SK-N-SH (cell line): ENCODE measurements around the gene ARHGAP29. TPM values are rescaled to one million over a fixed set of nuclear protein-coding genes. Genes with fewer than 3 reads are reported as not detected.

Experiments
- CTCF ChIA-PET: fragments of 300-600, 350-600 bp; formaldehyde crosslinking; extraction: SDS; loops from one replicate; lab custom pipeline; 2021; lab: Yijun Ruan, JAX
- POLR2A ChIA-PET: fragments of 350-600 bp; sonication (Branson Sonifier 250); formaldehyde crosslinking; extraction: SDS; loops from one replicate; lab custom pipeline; 2020; ENCODE audit warnings: antibody characterized with exemption, inconsistent platforms; lab: Yijun Ruan, JAX
- DNase-seq: peaks from one replicate; pipeline ENCODE4 v3.0.0; 2012
- H2AFZ ChIP-seq: fragments of 200-600 bp; sonication (generic); 2 replicates; pipeline ENCODE4 v1.8.1; 2016; ENCODE audit warnings: antibody characterized with exemption, mild to moderate bottlenecking, low read depth
- H3F3A ChIP-seq: fragments of 200-600 bp; sonication (generic); replicated peaks from 2 replicates; pipeline ENCODE3; 2016; ENCODE audit warnings: antibody characterized with exemption, mild to moderate bottlenecking; ENCODE audit not compliant: insufficient read depth
- H3K27ac ChIP-seq, 2 experiments: fragments of 200-500 bp in 1 of 2; fragments of 200-600 bp in 1 of 2; sonication (Bioruptor generic) in 1 of 2; sonication (generic), shearing (Covaris generic) in 1 of 2; 2 replicates each; pipeline versions ENCODE4 v1.5.1 to v1.6.1; 2014 to 2016; ENCODE audit warnings: low read depth in 2 of 2, inconsistent platforms in 1 of 2, low read length in 1 of 2, mild to moderate bottlenecking in 1 of 2, mixed read lengths in 1 of 2
- H3K27me3 ChIP-seq: fragments of 200-600 bp; sonication (generic), shearing (Covaris generic); 2 replicates; pipeline ENCODE4 v1.6.1; 2016; ENCODE audit warnings: mixed run types; ENCODE audit not compliant: insufficient read depth
- H3K36me3 ChIP-seq, 2 experiments: fragments of 200-500 bp in 1 of 2; fragments of 200-600 bp in 1 of 2; sonication (Bioruptor generic) in 1 of 2; sonication (generic) in 1 of 2; replicated peaks in 1 of 2; 2 replicates each; pipeline versions ENCODE3 to v1.5.1; 2014 to 2016; ENCODE audit warnings: low read length in 1 of 2, mild to moderate bottlenecking in 1 of 2; ENCODE audit not compliant: insufficient read depth in 2 of 2, control insufficient read depth in 1 of 2
- H3K4me1 ChIP-seq, 2 experiments: fragments of 200-500 bp in 1 of 2; fragments of 200-600 bp in 1 of 2; sonication (Bioruptor generic) in 1 of 2; sonication (generic), shearing (Covaris generic) in 1 of 2; 2 replicates each; pipeline versions ENCODE4 v1.5.1 to v1.6.1; 2014 to 2016; ENCODE audit warnings: low read depth in 1 of 2, low read length in 1 of 2, mixed run types in 1 of 2; ENCODE audit not compliant: insufficient read depth in 2 of 2, control insufficient read depth in 1 of 2
- H3K4me2 ChIP-seq: fragments of 200-600 bp; sonication (generic), shearing (Covaris generic); 2 replicates; pipeline ENCODE4 v1.6.1; 2017; ENCODE audit warnings: mixed run types
- H3K4me3 ChIP-seq, 2 experiments: fragments of 200-500 bp in 1 of 2; fragments of 200-600 bp in 1 of 2; sonication (Bioruptor generic) in 1 of 2; sonication (generic), shearing (Covaris generic) in 1 of 2; 2 replicates each; pipeline versions ENCODE4 v1.5.1 to v1.8.1; 2014 to 2016; ENCODE audit warnings: low read depth in 2 of 2, inconsistent platforms in 1 of 2, low read length in 1 of 2, mild to moderate bottlenecking in 1 of 2, mixed read lengths in 1 of 2, moderate library complexity in 1 of 2
- H3K79me2 ChIP-seq: fragments of 200-600 bp; sonication (generic); 2 replicates; pipeline ENCODE4 v1.8.1; 2017; ENCODE audit warnings: mild to moderate bottlenecking; ENCODE audit not compliant: insufficient read depth
- H3K9ac ChIP-seq: fragments of 200-600 bp; sonication (generic); 2 replicates; pipeline ENCODE4 v1.6.1; 2017; ENCODE audit warnings: mixed run types
- H3K9me2 ChIP-seq: fragments of 200-600 bp; sonication (generic); 2 replicates; pipeline ENCODE4 v1.6.1; 2017; ENCODE audit warnings: mixed run types
- H3K9me3 ChIP-seq: fragments of 200-600 bp; sonication (generic); 2 replicates; pipeline ENCODE4 v1.6.1; 2017; ENCODE audit warnings: mixed run types, mild to moderate bottlenecking, moderate library complexity
- H4K20me1 ChIP-seq: fragments of 200-600 bp; sonication (generic); 2 replicates; pipeline ENCODE4 v1.6.1; 2017; ENCODE audit warnings: mild to moderate bottlenecking, mixed run types; ENCODE audit not compliant: insufficient read depth
- CHD2 ChIP-seq: fragments of 150-350 bp; IDR thresholded peaks from 2 replicates; pipeline ENCODE4 v1.6.1; 2018; ENCODE audit warnings: low read length; ENCODE audit not compliant: partially characterized antibody
- CTCF ChIP-seq: fragments of 200-600 bp; sonication (generic); IDR thresholded peaks from 2 replicates; pipeline ENCODE4 v1.6.1; 2017; ENCODE audit warnings: antibody characterized with exemption, mild to moderate bottlenecking, moderate library complexity
- FOSL2 ChIP-seq: IDR thresholded peaks from 2 replicates; pipeline ENCODE4 v1.4.0; 2012; ENCODE audit warnings: low read depth, mild to moderate bottlenecking, moderate library complexity, borderline replicate concordance
- GATA2 ChIP-seq: sonication (generic); formaldehyde crosslinking; IDR thresholded peaks from 2 replicates; pipeline ENCODE4 v1.5.0; 2020; ENCODE audit warnings: mild to moderate bottlenecking, missing genetic modification reagents
- IRF3 ChIP-seq: fragments of 150-350 bp; IDR thresholded peaks from 2 replicates; pipeline ENCODE4 v1.6.1; 2016; ENCODE audit warnings: mild to moderate bottlenecking, low read depth, low read length
- MAX ChIP-seq: IDR thresholded peaks from 2 replicates; pipeline ENCODE4 v1.4.0; 2012; ENCODE audit warnings: low read depth
- PBX3 ChIP-seq: IDR thresholded peaks from 2 replicates; pipeline ENCODE4; 2012
- POLR2AphosphoS5 ChIP-seq: IDR thresholded peaks from 2 replicates; pipeline ENCODE4 v1.6.1; 2012; ENCODE audit warnings: low read depth, low read length
- REST ChIP-seq: IDR thresholded peaks from 2 replicates; pipeline ENCODE4 v1.6.1; 2012; ENCODE audit warnings: mild to moderate bottlenecking, low read depth, low read length, moderate library complexity
- SIN3A ChIP-seq: IDR thresholded peaks from 2 replicates; pipeline ENCODE4 v1.6.1; 2012; ENCODE audit warnings: low read depth, mild to moderate bottlenecking, low read length, moderate library complexity, borderline replicate concordance
- USF2 ChIP-seq: fragments of 150-350 bp; IDR thresholded peaks from 2 replicates; pipeline ENCODE4 v1.6.1; 2017; ENCODE audit warnings: antibody characterized with exemption, low read length, low read depth, borderline replicate concordance
- YY1 ChIP-seq: IDR thresholded peaks from 2 replicates; pipeline ENCODE4 v1.4.0; 2012; ENCODE audit warnings: low read depth, mild to moderate bottlenecking
- WGBS: methylation state at CpG from one replicate; pipeline ENCODE4 v1.1.6; 2017; ENCODE audit warnings: low lambda C conversion rate; 5-methylcytosine and 5-hydroxymethylcytosine counted together
- polyA plus RNA-seq, 3 experiments: library from polyadenylated mRNA; depleted of rRNA; stranded (reverse); fragments of >200 nt; gene quantifications; 2 replicates each; pipeline ENCODE4 v1.2.3, GENCODE V29; 2012

ARHGAP29 gene
- polyA plus RNA-seq, 1 of the 3 experiments (the other 2 are of a cell fraction), result 20.1 TPM

GRCh38 chr1:94253456-94254017 is 16.2 kb upstream of the ARHGAP29 start:
- no peak overlapping the region for H3K9ac ChIP-seq
- WGBS, result 98% methylated on average over 9 of the region's 9 CpGs
- H3K4me2 ChIP-seq, result no peak overlapping the region
- DNase-seq, result no peak
- no peaks in the 10 kb centered on the region for H3K79me2 ChIP-seq
- no peaks in the 10 kb centered on the region for H3K9me3 ChIP-seq
- H3K4me1 ChIP-seq, result peaks cover 0 to 6% of the 10 kb centered on the region in 2 experiments; a peak in 2 of 4 replicates
- H2AFZ ChIP-seq, result no peak overlapping the region
- no peaks in the 10 kb centered on the region for H3K9me2 ChIP-seq
- H3K27me3 ChIP-seq, result no peaks in the 10 kb centered on the region
- TF ChIP-seq FOSL2 (no peak), GATA2 (CRISPR knock-in tag) (no peak), PBX3 (no peak), YY1 (no peak), IRF3 (no peak), CHD2 (no peak), POLR2AphosphoS5 (no peak)
- H4K20me1 ChIP-seq, result no peaks in the 10 kb centered on the region
- H3K4me3 ChIP-seq, result no peak overlapping the region
- H3F3A ChIP-seq, result peaks cover 7% of the 10 kb centered on the region
- ChIA-PET CTCF (interaction anchor here (1.0 to 2.8 kb wide), 3 partner anchors 77 to 192 kb away, joined by 4 to 19 read pairs (median 4); no protein-coding TSS in a partner anchor), POLR2A (no interaction called here)
- no peak overlapping the region for H3K27ac ChIP-seq
- no peaks in the 10 kb centered on the region for H3K36me3 ChIP-seq

- 72% methylated on average over 3 of the region's 3 CpGs for WGBS
- no peak for TF ChIP-seq SIN3A
- no peak for TF ChIP-seq YY1
- no peak for TF ChIP-seq USF2
- no peak for TF ChIP-seq CTCF
- no peak for TF ChIP-seq FOSL2
- TF ChIP-seq IRF3, result no peak
- no peak for TF ChIP-seq GATA2 (CRISPR knock-in tag)
- no peak for TF ChIP-seq REST
- TF ChIP-seq MAX, result no peak
- no peak for TF ChIP-seq CHD2
Measured at GRCh38 chr1:94250341-94250740, 13.0 kb upstream of the ARHGAP29 start.

More at GRCh38 chr1:94250341-94250740, 13.0 kb upstream of the ARHGAP29 start:
- Histone ChIP-seq H3K9me2 (no peaks in the 10 kb centered on the region), H3K36me3 (no peaks in the 10 kb centered on the region), H3K27me3 (no peaks in the 10 kb centered on the region), H3K27ac (no peak overlapping the region), H3K9ac (no peak overlapping the region), H3K9me3 (no peaks in the 10 kb centered on the region), H2AFZ (no peak overlapping the region), H3K79me2 (no peaks in the 10 kb centered on the region), H4K20me1 (no peaks in the 10 kb centered on the region), H3K4me2 (no peak overlapping the region), H3F3A (peaks cover 7% of the 10 kb centered on the region), H3K4me1 (peaks cover 0 to 9% of the 10 kb centered on the region in 2 experiments; a peak in 3 of 4 replicates), H3K4me3 (no peak overlapping the region)
- ChIA-PET CTCF (no interaction called here), POLR2A (no interaction called here)
- DNase-seq, result no peak
